Neural cell (in vitro differentiated cells): Measurements from ENCODE around the gene C10orf62. TPM values are rescaled to one million over a fixed set of nuclear protein-coding genes. Genes with fewer than 3 reads are reported as not detected.

Source experiments
- H2AFZ ChIP-seq: fragments of 200-600, 300-800 bp; sonication (generic), shearing (Covaris generic); 2 replicates; pipeline ENCODE4 v1.6.0; 2014; ENCODE audit warnings: low read depth, mild to moderate bottlenecking, antibody characterized with exemption, low read length, moderate library complexity
- H3F3A ChIP-seq: fragments of 200-600 bp; shearing (Covaris generic); 2 replicates; pipeline ENCODE4 v1.6.1; 2016; ENCODE audit warnings: mild to moderate bottlenecking, moderate library complexity, mixed read lengths, antibody characterized with exemption, low read length; ENCODE audit not compliant: insufficient read depth, poor library complexity, severe bottlenecking
- H3K27ac ChIP-seq: fragments of 200-600, 300-800 bp; sonication (generic), shearing (Covaris generic); 2 replicates; pipeline ENCODE4 v1.5.1; 2014; ENCODE audit warnings: mild to moderate bottlenecking, low read length, moderate library complexity
- H3K27me3 ChIP-seq: fragments of 300-800, 200-600 bp; sonication (generic), shearing (Covaris generic); 2 replicates; pipeline ENCODE4 v1.6.0; 2014; ENCODE audit warnings: mild to moderate bottlenecking, low read depth, low read length, moderate library complexity; ENCODE audit not compliant: insufficient read depth
- H3K36me3 ChIP-seq: fragments of 300-800, 200-600 bp; sonication (generic), shearing (Covaris generic); 2 replicates; pipeline ENCODE4 v1.5.1; 2014; ENCODE audit warnings: mild to moderate bottlenecking, antibody characterized with exemption, low read length, moderate library complexity; ENCODE audit not compliant: insufficient read depth
- H3K4me2 ChIP-seq: fragments of 300-800, 200-600 bp; sonication (generic), shearing (Covaris generic); 2 replicates; pipeline ENCODE4 v1.6.0; 2014; ENCODE audit warnings: mild to moderate bottlenecking, low read length
- H3K4me3 ChIP-seq: fragments of 300-800, 200-600 bp; sonication (generic), shearing (Covaris generic); 2 replicates; pipeline ENCODE4 v1.5.1; 2014; ENCODE audit warnings: mild to moderate bottlenecking, low read length, moderate library complexity
- H3K79me2 ChIP-seq: fragments of 200-600 bp; shearing (Covaris generic); replicated peaks from 2 replicates; pipeline ENCODE4 v1.6.0; 2014; ENCODE audit warnings: mild to moderate bottlenecking, low read length, moderate library complexity; ENCODE audit not compliant: insufficient read depth
- H3K9ac ChIP-seq: fragments of 300-800, 200-600 bp; sonication (generic), shearing (Covaris generic); 2 replicates; pipeline ENCODE4 v1.6.1; 2016; ENCODE audit warnings: mild to moderate bottlenecking, low read length, mixed read lengths
- H3K9me2 ChIP-seq: fragments of 200-600 bp; shearing (Covaris generic); 2 replicates; pipeline ENCODE4 v1.6.1; 2016; ENCODE audit warnings: mild to moderate bottlenecking, low read length, mixed read lengths; ENCODE audit not compliant: insufficient read depth
- H3K9me3 ChIP-seq: fragments of 200-600, 300-800 bp; sonication (generic), shearing (Covaris generic); 2 replicates; pipeline ENCODE4 v1.6.1; 2016; ENCODE audit warnings: mild to moderate bottlenecking, mixed run types, low read length, moderate library complexity, mixed read lengths
- H4K20me1 ChIP-seq: fragments of 200-600 bp; shearing (Covaris generic); 2 replicates; pipeline ENCODE4 v1.6.1; 2016; ENCODE audit warnings: mild to moderate bottlenecking, mixed run types; ENCODE audit not compliant: insufficient read depth
- EP300 ChIP-seq: fragments of 450-650 bp; conservative IDR thresholded peaks from 2 replicates; pipeline ENCODE4 v1.6.1; 2014; ENCODE audit warnings: antibody characterized with exemption, mild to moderate bottlenecking, moderate library complexity; ENCODE audit not compliant: poor library complexity, severe bottlenecking
- EZH2 ChIP-seq: fragments of 200-600, 300-800 bp; shearing (Covaris generic), sonication (generic); IDR thresholded peaks from 2 replicates; pipeline ENCODE4 v1.6.1; 2014; ENCODE audit warnings: antibody characterized with exemption, low read length, borderline replicate concordance, mild to moderate bottlenecking; ENCODE audit not compliant: insufficient read depth, poor library complexity, severe bottlenecking
- MXI1 ChIP-seq: fragments of 450-650 bp; conservative IDR thresholded peaks from 2 replicates; pipeline ENCODE4 v1.6.1; 2014; ENCODE audit warnings: antibody characterized with exemption, mild to moderate bottlenecking; ENCODE audit not compliant: poor library complexity, severe bottlenecking
- POLR2AphosphoS5 ChIP-seq: IDR thresholded peaks from 2 replicates; pipeline ENCODE4 v1.6.1; 2012
- RAD21 ChIP-seq: fragments of 450-650 bp; conservative IDR thresholded peaks from 2 replicates; pipeline ENCODE4 v1.6.1; 2014; ENCODE audit warnings: antibody characterized with exemption, mild to moderate bottlenecking, moderate library complexity
- SMC3 ChIP-seq: fragments of 450-650 bp; conservative IDR thresholded peaks from 2 replicates; pipeline ENCODE4 v1.6.1; 2014; ENCODE audit warnings: antibody characterized with exemption, mild to moderate bottlenecking, moderate library complexity; ENCODE audit not compliant: poor library complexity
- TAF1 ChIP-seq: IDR thresholded peaks from 2 replicates; pipeline ENCODE4 v1.6.1; 2012; ENCODE audit warnings: low read depth
- polyA plus RNA-seq: library from polyadenylated mRNA; depleted of rRNA; stranded (reverse); fragments of >200 nt; gene quantifications from 2 replicates; pipeline ENCODE4 v1.2.3, GENCODE V29; 2014
- TF ChIP-seq, protein P1 (sequence below): fragments of 450-650 bp; IDR thresholded peaks from 2 replicates; pipeline ENCODE4 v1.5.1; 2014; ENCODE audit warnings: antibody characterized with exemption, mild to moderate bottlenecking, moderate library complexity; ENCODE audit not compliant: poor library complexity, severe bottlenecking
- TF ChIP-seq, protein P2 (sequence below): IDR thresholded peaks from 2 replicates; pipeline ENCODE4 v1.6.1; 2012; ENCODE audit warnings: borderline replicate concordance

Gene C10orf62
- polyA plus RNA-seq, 1 donor from 2014 or later: not detected

DNA sequence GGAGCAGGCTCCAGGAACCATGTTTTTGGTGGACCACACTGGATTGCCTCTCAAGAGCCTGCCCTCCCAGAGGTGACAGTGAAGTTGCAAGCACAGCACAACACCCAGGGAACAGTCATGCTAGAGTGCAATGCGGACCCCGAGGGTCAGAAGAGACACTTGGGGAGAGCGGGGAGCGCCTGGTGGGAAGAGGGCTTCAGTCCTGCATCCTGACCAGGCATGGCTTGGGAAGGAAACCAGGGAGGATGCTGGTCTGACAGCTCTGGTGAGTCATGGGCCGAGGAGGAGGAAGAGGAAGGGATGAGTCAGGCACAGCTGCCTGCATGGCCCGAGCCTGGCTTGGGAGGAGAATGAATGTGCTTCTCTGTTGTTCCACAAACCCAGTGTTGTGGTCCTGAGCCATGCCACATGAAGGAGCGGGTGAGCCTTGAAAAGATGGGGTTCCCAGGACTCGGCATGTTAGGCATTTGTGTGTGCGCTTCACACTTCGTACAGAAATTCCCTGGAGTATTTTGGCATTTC lies 46.4 kb upstream of the C10orf62 start:
- Histone ChIP-seq H3K9me3 (no peaks in the 10 kb centered on the region), H3K27ac (no peak overlapping the region), H3K4me2 (no peak overlapping the region), H3K4me3 (no peak overlapping the region), H3K79me2 (no peaks in the 10 kb centered on the region), H4K20me1 (no peaks in the 10 kb centered on the region), H3K9ac (no peak overlapping the region), H3K36me3 (no peaks in the 10 kb centered on the region), H3K27me3 (no peaks in the 10 kb centered on the region), H3F3A (no peaks in the 10 kb centered on the region), H2AFZ (no peak overlapping the region), H3K9me2 (no peaks in the 10 kb centered on the region)
- no peak for TF ChIP-seq MXI1
- TF ChIP-seq EZH2: no peak
- TF ChIP-seq RAD21: no peak
- TF ChIP-seq, protein P1, sequence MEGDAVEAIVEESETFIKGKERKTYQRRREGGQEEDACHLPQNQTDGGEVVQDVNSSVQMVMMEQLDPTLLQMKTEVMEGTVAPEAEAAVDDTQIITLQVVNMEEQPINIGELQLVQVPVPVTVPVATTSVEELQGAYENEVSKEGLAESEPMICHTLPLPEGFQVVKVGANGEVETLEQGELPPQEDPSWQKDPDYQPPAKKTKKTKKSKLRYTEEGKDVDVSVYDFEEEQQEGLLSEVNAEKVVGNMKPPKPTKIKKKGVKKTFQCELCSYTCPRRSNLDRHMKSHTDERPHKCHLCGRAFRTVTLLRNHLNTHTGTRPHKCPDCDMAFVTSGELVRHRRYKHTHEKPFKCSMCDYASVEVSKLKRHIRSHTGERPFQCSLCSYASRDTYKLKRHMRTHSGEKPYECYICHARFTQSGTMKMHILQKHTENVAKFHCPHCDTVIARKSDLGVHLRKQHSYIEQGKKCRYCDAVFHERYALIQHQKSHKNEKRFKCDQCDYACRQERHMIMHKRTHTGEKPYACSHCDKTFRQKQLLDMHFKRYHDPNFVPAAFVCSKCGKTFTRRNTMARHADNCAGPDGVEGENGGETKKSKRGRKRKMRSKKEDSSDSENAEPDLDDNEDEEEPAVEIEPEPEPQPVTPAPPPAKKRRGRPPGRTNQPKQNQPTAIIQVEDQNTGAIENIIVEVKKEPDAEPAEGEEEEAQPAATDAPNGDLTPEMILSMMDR: no peak
- TF ChIP-seq, protein P2, sequence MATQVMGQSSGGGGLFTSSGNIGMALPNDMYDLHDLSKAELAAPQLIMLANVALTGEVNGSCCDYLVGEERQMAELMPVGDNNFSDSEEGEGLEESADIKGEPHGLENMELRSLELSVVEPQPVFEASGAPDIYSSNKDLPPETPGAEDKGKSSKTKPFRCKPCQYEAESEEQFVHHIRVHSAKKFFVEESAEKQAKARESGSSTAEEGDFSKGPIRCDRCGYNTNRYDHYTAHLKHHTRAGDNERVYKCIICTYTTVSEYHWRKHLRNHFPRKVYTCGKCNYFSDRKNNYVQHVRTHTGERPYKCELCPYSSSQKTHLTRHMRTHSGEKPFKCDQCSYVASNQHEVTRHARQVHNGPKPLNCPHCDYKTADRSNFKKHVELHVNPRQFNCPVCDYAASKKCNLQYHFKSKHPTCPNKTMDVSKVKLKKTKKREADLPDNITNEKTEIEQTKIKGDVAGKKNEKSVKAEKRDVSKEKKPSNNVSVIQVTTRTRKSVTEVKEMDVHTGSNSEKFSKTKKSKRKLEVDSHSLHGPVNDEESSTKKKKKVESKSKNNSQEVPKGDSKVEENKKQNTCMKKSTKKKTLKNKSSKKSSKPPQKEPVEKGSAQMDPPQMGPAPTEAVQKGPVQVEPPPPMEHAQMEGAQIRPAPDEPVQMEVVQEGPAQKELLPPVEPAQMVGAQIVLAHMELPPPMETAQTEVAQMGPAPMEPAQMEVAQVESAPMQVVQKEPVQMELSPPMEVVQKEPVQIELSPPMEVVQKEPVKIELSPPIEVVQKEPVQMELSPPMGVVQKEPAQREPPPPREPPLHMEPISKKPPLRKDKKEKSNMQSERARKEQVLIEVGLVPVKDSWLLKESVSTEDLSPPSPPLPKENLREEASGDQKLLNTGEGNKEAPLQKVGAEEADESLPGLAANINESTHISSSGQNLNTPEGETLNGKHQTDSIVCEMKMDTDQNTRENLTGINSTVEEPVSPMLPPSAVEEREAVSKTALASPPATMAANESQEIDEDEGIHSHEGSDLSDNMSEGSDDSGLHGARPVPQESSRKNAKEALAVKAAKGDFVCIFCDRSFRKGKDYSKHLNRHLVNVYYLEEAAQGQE: no peak
- TF ChIP-seq POLR2AphosphoS5: no peak
- TF ChIP-seq EP300: no peak

DNA sequence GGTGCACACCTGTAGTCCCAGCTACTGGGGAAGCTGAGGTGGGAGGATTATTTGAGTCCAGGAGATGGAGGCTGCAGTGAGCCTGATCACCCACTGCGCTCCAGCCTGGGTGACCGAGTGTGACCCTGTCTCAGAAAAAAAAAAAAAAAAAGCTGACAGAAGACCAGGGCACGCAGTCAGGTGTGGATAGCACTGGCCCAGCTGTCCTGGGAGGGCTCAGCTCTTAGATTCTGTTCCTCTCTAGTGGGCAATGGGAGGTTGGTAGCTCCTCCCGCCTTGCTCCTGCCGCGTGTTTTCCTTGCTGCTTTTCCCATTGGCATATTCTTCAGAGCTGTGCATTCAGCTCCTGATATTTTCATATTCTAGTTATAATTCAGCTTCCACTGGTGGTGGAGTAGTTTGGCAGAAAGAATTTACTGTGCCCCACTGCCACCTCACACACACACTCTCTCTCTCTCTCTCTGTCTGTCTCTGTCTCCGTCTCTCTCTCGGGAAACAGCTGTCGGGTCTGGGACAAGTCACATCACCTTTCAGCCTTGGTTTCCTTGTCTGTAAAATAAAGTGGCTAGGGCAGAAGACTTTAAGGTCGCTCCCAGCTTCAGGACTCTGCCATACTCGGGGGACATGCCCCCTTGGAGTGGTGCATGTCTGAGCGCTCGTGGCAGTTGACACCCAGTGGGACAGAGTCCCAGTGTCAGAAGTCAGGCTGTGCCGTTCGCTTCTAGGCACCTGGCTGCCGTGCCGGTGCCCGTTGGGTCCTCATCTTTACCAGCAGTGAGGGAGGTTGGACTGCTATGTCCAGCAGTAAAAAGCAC lies 42.9 kb upstream of the C10orf62 start:
- no peak for TF ChIP-seq MXI1
- no peak for TF ChIP-seq EZH2
- TF ChIP-seq, protein P1: no peak
- no peak for TF ChIP-seq TAF1
- no peak for TF ChIP-seq RAD21
- no peak for TF ChIP-seq SMC3
- no peak for TF ChIP-seq POLR2AphosphoS5
- TF ChIP-seq, protein P2: no peak
- TF ChIP-seq EP300: no peak
- H3K27ac ChIP-seq: no peak overlapping the region

More for the DNA sequence above, 42.9 kb upstream of the C10orf62 start:
- Histone ChIP-seq H3F3A (no peaks in the 10 kb centered on the region), H3K9me3 (no peaks in the 10 kb centered on the region), H3K9me2 (no peaks in the 10 kb centered on the region), H3K9ac (no peak overlapping the region), H4K20me1 (no peaks in the 10 kb centered on the region), H3K4me3 (no peak overlapping the region), H3K4me2 (no peak overlapping the region), H3K27me3 (no peaks in the 10 kb centered on the region), H3K79me2 (no peaks in the 10 kb centered on the region), H3K36me3 (no peaks in the 10 kb centered on the region), H2AFZ (no peak overlapping the region)
